ENCODE data around the gene PPP2R2C.

The PPP2R2C gene

DNA sequence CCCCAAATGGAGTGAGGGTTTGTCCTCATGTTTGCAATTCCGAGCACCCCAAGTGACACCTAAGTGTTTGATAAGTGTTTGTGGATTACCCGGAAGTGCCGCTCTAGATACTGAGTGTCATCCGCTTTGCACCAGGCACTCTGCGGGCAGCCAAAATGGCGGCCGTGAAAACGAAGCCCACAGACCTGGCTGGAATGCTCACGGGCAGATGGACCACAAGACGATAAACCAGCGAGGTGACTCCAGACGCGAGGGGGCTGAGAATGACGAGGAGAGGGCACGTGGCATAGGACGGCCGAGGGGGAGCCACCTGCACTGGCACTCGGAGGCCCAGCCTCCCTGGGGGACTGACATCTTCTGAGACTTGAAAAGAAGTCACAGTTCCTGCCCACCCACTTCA, 51.0 kb downstream of the PPP2R2C start:
- FAIRE-seq: no peak

DNA sequence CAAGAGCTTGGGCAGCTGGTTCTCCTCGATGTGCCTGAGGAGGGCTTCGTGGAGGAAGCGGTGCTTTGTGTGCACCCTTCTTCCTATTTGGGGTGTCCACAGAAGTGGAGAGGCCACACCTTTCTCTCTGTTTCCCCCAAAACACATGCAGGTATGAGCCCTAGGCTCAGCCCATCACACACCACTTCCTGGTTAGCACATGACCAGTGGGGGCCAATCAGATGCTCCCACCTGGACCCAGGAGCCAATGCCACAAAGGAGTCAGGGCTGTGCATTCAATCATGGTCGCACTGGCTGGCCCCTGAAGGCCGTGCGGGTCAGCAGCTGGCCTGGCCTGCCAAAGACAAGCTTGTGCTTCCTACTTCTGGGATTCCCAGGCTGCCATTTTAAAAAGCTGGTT, 51.4 kb downstream of the PPP2R2C start:
- FAIRE-seq: no peak

- no peak for FAIRE-seq
These were observed 52.4 kb downstream of the PPP2R2C start for GRCh38 chr4:6420036-6420435.

- FAIRE-seq: no peak
These were observed 52.9 kb downstream of the PPP2R2C start for GRCh38 chr4:6419452-6420028.

DNA sequence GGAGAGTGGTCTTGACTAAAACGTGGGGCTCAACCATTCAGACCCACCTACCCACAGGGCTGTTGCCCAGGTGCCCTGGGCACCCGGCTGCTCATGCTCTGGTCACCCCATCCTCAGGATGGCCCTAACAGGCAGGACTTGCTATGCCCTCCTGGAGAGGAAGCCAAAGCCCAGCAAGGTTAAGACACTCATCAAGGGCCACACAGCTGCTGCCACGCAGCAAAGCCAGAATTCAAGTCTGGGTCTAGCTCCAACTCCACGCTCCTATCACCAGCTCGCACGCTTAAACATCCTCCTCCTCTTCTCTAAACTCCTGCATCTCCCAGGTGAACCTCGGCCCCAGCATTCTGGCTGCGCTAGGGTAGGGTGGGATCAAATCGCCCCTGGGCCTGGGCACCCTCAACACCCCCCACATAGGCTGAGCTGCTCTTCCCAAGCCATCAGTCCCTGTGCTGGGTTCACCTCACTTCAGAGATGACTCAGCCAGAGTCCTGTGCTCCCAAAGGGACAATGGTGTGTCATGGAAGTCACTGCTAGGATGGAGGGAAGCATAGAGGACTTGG, 54.1 kb downstream of the PPP2R2C start:
- FAIRE-seq: no peak

DNA sequence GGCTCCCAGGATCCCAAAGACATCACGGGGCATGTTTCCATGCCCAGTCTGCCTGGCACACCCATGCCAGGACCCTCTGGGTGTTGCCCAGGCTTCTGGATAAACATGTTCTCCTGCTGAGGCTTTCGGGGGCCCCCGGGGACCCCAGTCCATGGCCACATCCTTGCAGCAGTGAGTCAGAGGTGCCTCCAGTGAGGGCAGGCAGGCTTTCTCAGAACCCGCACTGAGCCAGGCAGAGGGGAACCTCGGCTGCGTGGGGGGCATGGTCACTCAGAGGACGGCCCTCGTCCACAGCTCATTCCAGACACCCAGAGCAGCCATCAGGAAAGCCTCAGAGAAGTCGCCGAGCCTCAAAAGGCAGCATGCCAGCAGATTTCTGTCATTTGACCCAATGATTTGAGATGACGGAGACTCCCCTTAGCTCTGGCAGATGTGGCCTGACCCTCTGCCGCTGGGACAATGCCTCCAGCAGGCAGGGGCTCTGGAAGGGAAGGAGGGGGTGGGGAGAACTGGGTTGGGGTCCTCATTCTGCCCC, 54.8 kb downstream of the PPP2R2C start:
- no peak for FAIRE-seq

- FAIRE-seq: no peak
These were observed 55.7 kb downstream of the PPP2R2C start for GRCh38 chr4:6416518-6417286.

DNA sequence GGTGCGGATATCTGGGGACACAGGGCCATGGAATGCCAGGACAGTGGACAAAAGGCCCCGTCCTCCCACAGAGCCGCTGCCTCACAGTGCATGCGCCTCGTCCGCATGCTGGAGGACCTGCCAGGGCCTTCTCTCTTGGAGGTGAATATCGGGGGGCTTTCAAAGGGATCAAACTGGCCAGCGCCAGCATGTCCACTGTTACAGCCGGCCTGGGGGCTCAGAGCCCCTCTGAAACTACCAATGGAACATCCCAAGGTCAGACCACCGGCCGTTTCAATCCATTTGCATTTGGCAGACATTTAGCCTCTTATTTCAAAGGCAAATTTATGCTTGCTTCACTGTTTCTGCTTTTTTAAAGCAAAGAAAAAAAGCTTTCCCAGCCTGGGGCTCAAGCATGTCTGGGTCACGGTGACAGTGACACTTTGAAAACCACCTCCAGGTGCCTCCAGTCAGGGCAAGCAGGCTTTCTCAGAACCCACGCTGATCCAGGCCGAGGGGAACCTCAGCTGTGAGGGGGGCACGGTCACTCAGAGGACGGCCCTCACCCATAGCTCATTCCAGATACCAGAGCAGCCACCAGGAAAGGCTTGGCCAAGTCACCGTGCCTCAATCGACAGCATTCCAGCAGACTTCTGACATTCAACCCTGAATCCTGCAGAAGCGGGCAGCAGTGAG, 57.2 kb downstream of the PPP2R2C start:
- FAIRE-seq: no peak

DNA sequence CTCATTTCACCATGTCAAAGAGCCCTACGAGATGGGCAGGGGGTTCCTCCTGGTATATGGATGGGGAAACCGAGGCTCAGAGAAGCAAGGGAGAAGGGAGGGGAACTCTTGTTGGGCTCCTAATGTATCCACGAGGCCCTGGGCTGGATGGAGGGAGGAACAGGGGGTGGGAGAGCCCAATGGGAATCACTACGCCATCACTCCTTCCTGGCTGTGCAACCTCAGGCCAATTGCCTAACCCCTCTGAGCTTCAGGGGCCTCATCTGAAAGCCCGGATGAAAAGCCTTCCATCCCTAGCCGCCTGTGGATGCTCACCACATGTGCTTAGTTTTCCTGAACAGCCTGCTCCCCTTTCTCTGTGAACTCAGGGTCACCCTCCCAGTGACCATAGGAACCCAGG, 57.8 kb downstream of the PPP2R2C start:
- FAIRE-seq: no peak

GRCh38 chr4:6410664-6411063, 61.8 kb downstream of the PPP2R2C start:
- FAIRE-seq: no peak

GRCh38 chr4:6410068-6410467, 62.3 kb downstream of the PPP2R2C start:
- no peak for FAIRE-seq

DNA sequence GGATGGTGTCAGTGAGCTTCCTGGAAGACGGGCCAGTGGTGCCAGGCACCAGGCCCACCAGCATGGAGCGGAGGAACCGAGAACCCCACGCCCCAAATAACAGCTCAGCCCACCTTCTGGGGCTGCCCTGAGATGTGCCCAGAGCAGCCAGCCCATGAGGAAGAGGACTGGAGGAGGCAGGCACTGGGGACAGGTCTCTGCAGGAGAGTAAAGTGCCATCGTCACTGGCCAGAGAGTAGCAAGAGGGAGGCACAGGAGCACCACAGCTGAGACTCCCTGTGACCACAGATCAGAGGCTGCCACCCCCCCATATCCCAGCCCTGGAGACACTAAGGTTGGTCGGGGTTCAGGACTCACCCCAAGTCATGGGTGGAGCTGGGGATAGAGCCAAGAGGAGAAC, 63.0 kb downstream of the PPP2R2C start:
- no peak for FAIRE-seq

GRCh38 chr4:6408263-6408662, 64.2 kb downstream of the PPP2R2C start:
- no peak for FAIRE-seq

DNA sequence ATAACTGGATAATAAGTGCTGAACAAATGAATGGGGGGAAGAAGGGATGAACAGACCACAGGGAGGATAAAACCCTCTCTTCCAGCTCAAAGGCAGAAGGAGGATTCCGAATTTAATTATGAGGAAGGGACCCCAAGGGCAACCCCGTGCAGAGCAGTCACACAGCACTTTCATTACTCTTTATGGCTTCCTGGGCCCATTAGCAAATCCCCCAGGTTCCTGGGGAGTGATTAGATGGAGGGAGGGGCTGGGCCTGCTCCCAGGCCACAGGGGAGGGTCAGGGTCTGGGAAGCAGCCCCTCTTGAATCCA, 67.1 kb downstream of the PPP2R2C start:
- no peak for FAIRE-seq

GRCh38 chr4:6404611-6405396, 67.6 kb downstream of the PPP2R2C start:
- no peak for FAIRE-seq

DNA sequence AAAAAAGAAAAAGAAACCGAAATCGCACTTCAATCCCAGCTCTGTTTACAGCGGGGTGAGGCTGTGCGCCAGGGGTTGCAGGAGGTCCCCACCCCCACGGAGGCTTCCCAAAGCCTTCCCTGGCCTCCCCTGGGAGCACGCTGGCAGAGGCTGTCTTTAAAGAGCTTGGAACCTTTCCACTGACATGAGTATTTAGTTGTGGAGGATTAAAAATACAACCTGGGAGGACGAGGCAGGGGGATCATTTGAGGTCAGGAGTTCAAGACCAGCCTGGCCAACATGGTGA, 69.1 kb downstream of the PPP2R2C start:
- no peak for FAIRE-seq

DNA sequence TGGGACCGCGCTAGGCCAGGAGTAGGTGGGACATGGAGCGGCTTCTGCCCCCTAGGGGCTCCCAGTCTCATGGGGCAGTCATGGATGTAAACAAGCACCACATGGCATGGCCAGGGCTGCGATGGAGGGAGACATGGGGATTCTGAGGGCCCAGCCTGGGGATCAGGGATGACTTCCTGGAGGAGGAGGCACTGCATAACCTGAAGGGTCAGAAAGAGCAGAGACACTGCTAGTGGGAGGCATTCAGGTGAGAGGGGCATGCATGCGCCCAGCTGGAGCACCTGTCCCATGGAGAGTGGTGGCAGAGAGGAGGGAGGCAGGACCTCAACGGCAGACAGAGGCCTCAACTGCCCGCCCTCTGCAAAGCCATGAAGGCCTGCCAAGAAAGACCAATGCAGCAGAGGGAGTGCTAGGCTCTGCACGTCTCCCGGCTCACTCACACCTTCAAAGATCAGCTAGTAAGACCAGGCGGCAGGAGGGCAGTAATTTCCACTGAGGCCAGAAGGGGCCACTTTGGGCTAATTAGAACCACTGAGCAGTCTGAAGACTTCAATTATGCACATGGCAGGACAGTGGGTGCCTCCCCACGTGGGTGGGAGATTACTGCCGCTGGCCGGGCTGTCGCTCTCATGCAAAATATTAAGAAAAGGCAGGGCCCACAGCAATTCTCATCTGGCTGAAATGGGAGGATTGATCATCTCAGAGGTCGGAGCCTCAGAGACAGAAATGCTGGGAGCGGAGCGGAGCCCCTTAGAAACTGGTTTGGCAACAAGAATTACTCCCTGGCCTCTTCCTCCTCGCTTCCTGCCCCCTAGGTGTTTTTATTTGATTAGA, 69.6 kb downstream of the PPP2R2C start:
- FAIRE-seq: no peak

DNA sequence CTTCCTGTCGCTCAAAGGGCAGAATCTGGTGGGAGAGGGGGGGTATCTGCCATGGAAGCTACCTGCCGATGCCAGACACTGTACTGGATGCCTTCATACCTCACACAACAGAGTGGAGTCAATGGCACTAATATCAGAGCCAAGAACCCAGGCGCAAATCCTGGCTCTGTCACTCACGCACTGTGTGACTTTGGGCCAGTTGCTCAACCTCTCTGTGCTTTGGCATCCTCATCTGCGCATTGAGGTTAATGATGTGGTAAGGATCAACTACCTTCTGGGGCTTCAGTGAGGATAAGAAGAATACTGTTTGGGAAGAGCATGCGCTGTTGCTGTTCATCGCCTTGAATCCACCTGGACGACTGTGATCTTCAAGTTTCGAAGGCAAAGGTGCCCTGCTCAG, 70.6 kb downstream of the PPP2R2C start:
- no peak for FAIRE-seq

- no peak for FAIRE-seq
These were observed 75.6 kb downstream of the PPP2R2C start for GRCh38 chr4:6396696-6397236.

DNA sequence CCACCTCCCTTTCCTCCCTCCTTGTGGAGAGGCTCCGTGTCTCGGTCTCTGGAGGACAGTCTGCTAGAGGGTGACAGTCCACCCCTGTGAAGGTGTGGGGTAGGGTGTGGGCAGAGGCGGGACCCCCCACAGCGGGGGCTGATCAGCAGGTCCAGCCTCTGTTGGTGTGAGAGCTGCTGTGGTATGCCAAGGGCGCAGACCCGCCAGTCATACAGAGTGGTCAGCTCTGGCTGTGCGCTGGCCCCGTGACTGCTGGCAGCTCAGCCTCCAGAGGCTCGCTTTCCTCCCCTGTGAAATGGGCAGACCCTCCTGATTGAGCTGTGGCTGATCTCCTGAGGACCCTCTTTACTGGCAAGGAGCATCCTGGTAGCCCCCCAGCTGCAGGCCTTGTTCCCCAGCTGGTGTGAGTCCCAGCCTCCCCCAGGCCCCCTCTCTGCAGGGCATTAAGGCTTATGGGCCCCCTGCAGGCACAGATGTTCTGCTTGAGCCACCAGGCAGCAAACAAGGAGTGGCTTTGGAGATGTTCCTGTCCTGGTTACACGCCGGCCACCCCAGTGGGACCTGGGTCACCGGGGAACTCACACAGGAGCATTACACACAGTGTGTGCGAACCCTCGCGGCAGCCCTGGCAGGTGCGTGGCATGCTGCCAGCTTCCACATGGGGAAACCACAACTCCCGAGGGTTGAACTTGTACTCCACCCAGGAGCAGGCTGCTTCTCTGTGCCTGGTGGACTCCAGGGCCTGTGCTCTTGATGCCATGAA, 76.8 kb downstream of the PPP2R2C start:
- no peak for FAIRE-seq

GRCh38 chr4:6394671-6395081, 77.7 kb downstream of the PPP2R2C start:
- FAIRE-seq: no peak

All from A204.1 (cell line).